ENCODE measurements around the gene POP7. TPM values are rescaled to one million over a fixed set of nuclear protein-coding genes. Genes with fewer than 3 reads are reported as not detected.

The POP7 gene
- total and polyA plus RNA-seq, 2 donors (not counting 1 experiment from before 2014, with no cell fraction given), result 14.4 to 15.2 TPM

- Histone ChIP-seq H3K9ac (ENCODE audit: low read length) (no peak overlapping the region), H3K4me3 (ENCODE audit: control extremely low read depth in 1 of 5, extremely low read depth in 1 of 5, insufficient read depth in 1 of 5, low read depth in 2 of 5, low read length in 4 of 5) (no peak overlapping the region), H4K20me1 (ENCODE audit: control insufficient read depth, insufficient read depth, low read length, poor library complexity, severe bottlenecking) (peaks cover 57% of the 10 kb centered on the region), H3K36me3 (replicated peaks in 1 of 2; ENCODE audit: control extremely low read depth in 1 of 2, control insufficient read depth in 1 of 2, extremely low read depth in 1 of 2, insufficient read depth in 2 of 2, low read length in 1 of 2) (peaks cover 0 to 59% of the 10 kb centered on the region in 2 experiments), H3K79me2 (ENCODE audit: control insufficient read depth, insufficient read depth, low read length) (peaks cover 12% of the 10 kb centered on the region), H3K27ac (ENCODE audit: low read length in 2 of 2) (no peak overlapping the region), H3K4me2 (replicated peaks; ENCODE audit: low read depth, low read length, poor library complexity, severe bottlenecking) (no peak overlapping the region), H3K27me3 (replicated peaks in 1 of 4; ENCODE audit: control extremely low read depth in 1 of 4, control insufficient read depth in 3 of 4, insufficient read depth in 4 of 4, low read length in 3 of 4) (no peaks in the 10 kb centered on the region), H2AFZ (ENCODE audit: insufficient read depth, low read depth, low read length, poor library complexity, severe bottlenecking) (no peak overlapping the region), H3K9me3 (ENCODE audit: control extremely low read depth in 1 of 3, control insufficient read depth in 2 of 3, insufficient read depth in 1 of 3, low read length in 2 of 3) (no peaks in the 10 kb centered on the region), H3K4me1 (ENCODE audit: control insufficient read depth in 2 of 2, insufficient read depth in 2 of 2, low read length in 2 of 2) (peaks cover 0 to 3% of the 10 kb centered on the region in 2 donors)
- ChIA-PET CTCF (interaction anchor here (1.1 to 4.7 kb wide), 3 partner anchors 12 to 41 kb away, joined by 3 to 53 read pairs (median 18); no protein-coding TSS in a partner anchor), POLR2A (interaction anchor here (0.6 to 2.1 kb wide), 3 partner anchors 13 to 66 kb away, joined by 3 to 9 read pairs (median 3); partner anchors contain the start of gene MOSPD3)
- ATAC-seq (ENCODE audit: low read depth) (no peak), DNase-seq (peak; percentile 51)
- intact Hi-C loops (cut with micrococcal nuclease), result loop anchor here (10.0 kb wide), 1 partner anchor 594 kb away; the partner anchor contains the start of genes COPS6 and ZNF3
- 85% methylated on average over 33 of the region's 35 CpGs for WGBS (ENCODE audit: insufficient coverage)
- Mint-ChIP-seq H3K4me1 (peaks cover 7% of the 10 kb centered on the region), H3K27ac (peak overlapping the region; percentile 79), H3K9me3 (ENCODE audit: insufficient read depth) (no peaks in the 10 kb centered on the region), H3K27me3 (no peaks in the 10 kb centered on the region), H3K4me3 (no peak overlapping the region)
- TF ChIP-seq EZH2 (IDR thresholded peaks at IDR 0.05; ENCODE audit: borderline replicate concordance, insufficient read depth, low read depth, low read length, poor library complexity, severe bottlenecking) (no peak), CTCF (IDR thresholded peaks at IDR 0.05) (no peak)
Measured at GRCh38 chr7:100678291-100678984, 27.5 kb upstream of the POP7 start.
